ENCODE measurements around the gene ARHGEF11. TPM values are rescaled to one million over a fixed set of nuclear protein-coding genes. Genes with fewer than 3 reads are reported as not detected.

The ARHGEF11 gene
- total RNA-seq, 1 experiment from 2014 or later = 55.5 TPM

- in situ Hi-C loops (cut with HindIII; ENCODE audit: low pct_unique_long_range_greater_than_20kb, low sequenced_read_pairs) (no loop called here), intact Hi-C loops (cut with micrococcal nuclease; ENCODE audit: unreplicated experiment) (loop anchor here (10.0 kb wide), 1 partner anchor 71 kb away; the partner anchor contains the start of gene INSRR)
- ChIA-PET CTCF (interaction anchor here (0.6 to 0.8 kb wide), 4 partner anchors 44 to 236 kb away, joined by 3 to 4 read pairs (median 3); partner anchors contain the start of gene NTRK1), POLR2A (interaction anchor here (0.6 to 1.0 kb wide), 2 partner anchors 88 to 120 kb away, joined by 3 to 4 read pairs; no protein-coding TSS in a partner anchor)
- Histone ChIP-seq H3K27me3 (ENCODE audit: control insufficient read depth, insufficient read depth, low read length) (no peaks in the 10 kb centered on the region), H3K9me3 (ENCODE audit: control insufficient read depth, insufficient read depth, low read depth, low read length) (no peaks in the 10 kb centered on the region), H3K27ac (ENCODE audit: low read length) (no peak overlapping the region), H3K36me3 (ENCODE audit: control insufficient read depth, insufficient read depth, low read length) (no peaks in the 10 kb centered on the region), H3K4me1 (ENCODE audit: control insufficient read depth, insufficient read depth, low read length) (peaks cover 3% of the 10 kb centered on the region; the same call in 1 of the 2 replicates), H3K4me3 (ENCODE audit: low read depth in 2 of 2, low read length in 2 of 2) (no peak overlapping the region)
- DNase-seq (ENCODE audit: low read depth, low spot score) (no peak), ATAC-seq (no peak)
- TF ChIP-seq, protein P1, sequence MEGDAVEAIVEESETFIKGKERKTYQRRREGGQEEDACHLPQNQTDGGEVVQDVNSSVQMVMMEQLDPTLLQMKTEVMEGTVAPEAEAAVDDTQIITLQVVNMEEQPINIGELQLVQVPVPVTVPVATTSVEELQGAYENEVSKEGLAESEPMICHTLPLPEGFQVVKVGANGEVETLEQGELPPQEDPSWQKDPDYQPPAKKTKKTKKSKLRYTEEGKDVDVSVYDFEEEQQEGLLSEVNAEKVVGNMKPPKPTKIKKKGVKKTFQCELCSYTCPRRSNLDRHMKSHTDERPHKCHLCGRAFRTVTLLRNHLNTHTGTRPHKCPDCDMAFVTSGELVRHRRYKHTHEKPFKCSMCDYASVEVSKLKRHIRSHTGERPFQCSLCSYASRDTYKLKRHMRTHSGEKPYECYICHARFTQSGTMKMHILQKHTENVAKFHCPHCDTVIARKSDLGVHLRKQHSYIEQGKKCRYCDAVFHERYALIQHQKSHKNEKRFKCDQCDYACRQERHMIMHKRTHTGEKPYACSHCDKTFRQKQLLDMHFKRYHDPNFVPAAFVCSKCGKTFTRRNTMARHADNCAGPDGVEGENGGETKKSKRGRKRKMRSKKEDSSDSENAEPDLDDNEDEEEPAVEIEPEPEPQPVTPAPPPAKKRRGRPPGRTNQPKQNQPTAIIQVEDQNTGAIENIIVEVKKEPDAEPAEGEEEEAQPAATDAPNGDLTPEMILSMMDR (IDR thresholded peaks at IDR 0.05) = no peak
- no peak for TF ChIP-seq TCF7L2 (IDR thresholded peaks at IDR 0.05; ENCODE audit: low read depth, low read length)
- no peak for TF ChIP-seq SIN3A (IDR thresholded peaks at IDR 0.05; ENCODE audit: borderline replicate concordance, insufficient read depth, low read depth, low read length)
- BruUV-seq (replicated peaks) = no TSS peak
Observed at GRCh38 chr1:156926175-156926574, 119.4 kb downstream of the ARHGEF11 start.

DNA sequence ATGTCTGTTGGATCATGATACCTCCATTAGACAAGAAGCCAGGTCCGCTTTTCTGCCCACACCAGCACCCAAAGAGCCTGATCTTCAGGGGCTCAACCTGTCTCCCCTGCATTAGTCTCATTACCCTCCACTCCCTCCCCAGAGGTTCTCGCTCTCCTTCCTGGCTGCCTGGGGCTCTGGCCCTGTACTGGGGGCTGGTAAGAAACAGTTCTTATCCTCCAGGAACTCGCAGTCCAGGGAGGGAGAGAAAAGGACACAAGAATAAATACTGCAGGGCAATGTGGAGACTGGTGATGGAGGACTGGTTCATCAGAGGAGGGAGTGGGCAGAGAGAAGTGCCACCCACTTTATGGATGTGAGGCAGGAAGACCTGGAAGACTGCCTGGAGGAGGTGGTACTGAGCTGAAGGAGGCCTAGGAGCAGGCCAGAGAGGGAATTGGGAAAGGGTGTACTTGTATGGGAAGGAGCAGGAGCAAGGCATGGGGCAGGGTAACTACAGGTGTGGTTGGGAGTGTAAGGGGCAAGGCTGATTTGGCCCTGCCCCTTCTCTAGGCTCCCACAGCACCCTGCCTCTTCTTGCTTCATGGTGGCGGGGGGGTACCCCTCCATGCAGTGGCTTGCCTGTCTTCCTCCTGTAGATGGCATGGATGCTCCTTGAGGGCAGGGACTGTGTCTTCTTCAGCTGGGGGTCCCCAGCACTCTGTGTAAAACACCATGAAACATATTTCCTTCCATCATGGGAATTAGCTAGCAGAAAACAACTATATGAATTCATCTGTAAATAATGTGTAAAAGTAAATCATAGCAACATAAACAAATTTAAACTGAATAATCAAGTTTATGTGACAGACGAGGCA lies 120.2 kb downstream of the ARHGEF11 start:
- CTCF ChIA-PET = interaction anchor here (0.6 to 0.8 kb wide), 3 partner anchors 45 to 220 kb away, joined by 3 read pairs; partner anchors contain the start of gene NTRK1
- in situ Hi-C loops (cut with HindIII; ENCODE audit: low pct_unique_long_range_greater_than_20kb, low sequenced_read_pairs) = no loop called here
- no TSS peak for BruUV-seq (replicated peaks)
- H3K4me3 ChIP-seq (ENCODE audit: low read depth in 2 of 2, low read length in 2 of 2) = no peak overlapping the region
- intact Hi-C loops (cut with micrococcal nuclease; ENCODE audit: unreplicated experiment) = loop anchor here (10.0 kb wide), 1 partner anchor 71 kb away; the partner anchor contains the start of gene INSRR
- TF ChIP-seq REST (IDR thresholded peaks at IDR 0.05; ENCODE audit: insufficient read depth in 1 of 2, low read depth in 2 of 2, low read length in 1 of 2) (no peak), TCF7L2 (IDR thresholded peaks at IDR 0.05; ENCODE audit: low read depth, low read length) (no peak)
- TF ChIP-seq, protein P1 (IDR thresholded peaks at IDR 0.05) = no peak
- no peak overlapping the region for H3K27ac ChIP-seq (ENCODE audit: low read length)
- POLR2A ChIA-PET = interaction anchor here (1.0 kb wide), 1 partner anchor 87 kb away, joined by 3 read pairs; no protein-coding TSS in a partner anchor
- H3K9me3 ChIP-seq (ENCODE audit: control insufficient read depth, insufficient read depth, low read depth, low read length) = no peaks in the 10 kb centered on the region
- DNase-seq (ENCODE audit: low read depth, low spot score) (no peak), ATAC-seq (no peak)
- H3K27me3 ChIP-seq (ENCODE audit: control insufficient read depth, insufficient read depth, low read length) = no peaks in the 10 kb centered on the region
- no peaks in the 10 kb centered on the region for H3K36me3 ChIP-seq (ENCODE audit: control insufficient read depth, insufficient read depth, low read length)
- peaks cover 3% of the 10 kb centered on the region; the same call in 1 of the 2 replicates for H3K4me1 ChIP-seq (ENCODE audit: control insufficient read depth, insufficient read depth, low read length)
